Caco-2 (cell line): ENCODE data around the gene AP1AR. TPM values are rescaled to one million over a fixed set of nuclear protein-coding genes. Genes with fewer than 3 reads are reported as not detected.

Experiments used
- BruUV-seq: library from RNA; stranded (reverse); fragments of 400-500 nt; replicated peaks from 2 replicates; lab custom pipeline; 2021; lab: Mats Ljungman, UMichigan
- CTCF ChIA-PET: fragments of 300-600 bp; sonication (Branson Sonifier 250); formaldehyde crosslinking; loops from one replicate; lab custom pipeline; 2022; ENCODE audit warnings: antibody characterized with exemption; lab: Charles Lee
- POLR2A ChIA-PET: fragments of 300-600 bp; sonication (Branson Sonifier 250); formaldehyde crosslinking; loops from one replicate; lab custom pipeline; 2022; ENCODE audit warnings: antibody characterized with exemption; lab: Charles Lee
- DNase-seq, 2 experiments: peaks; one replicate each; pipeline versions ENCODE4 v3.0.0 to v3.0.0-alpha.2; 2020 to 2022
- H3K27me3 ChIP-seq: replicated peaks from 2 replicates; pipeline ENCODE4 v1.6.0; 2011; ENCODE audit warnings: low read length; ENCODE audit not compliant: control insufficient read depth, insufficient read depth
- H3K36me3 ChIP-seq: 2 replicates; pipeline ENCODE4 v1.5.1; 2011; ENCODE audit warnings: low read length; ENCODE audit not compliant: control insufficient read depth, insufficient read depth
- H3K4me1 ChIP-seq: fragments of 250-450 bp; sonication (Bioruptor Pico); 2 replicates; pipeline ENCODE4 v1.5.1; 2020; ENCODE audit warnings: mild to moderate bottlenecking
- H3K4me3 ChIP-seq: 2 replicates; pipeline ENCODE4 v1.5.1; 2011; ENCODE audit warnings: low read depth, mild to moderate bottlenecking, control low read depth, low read length
- H3K9me3 ChIP-seq: fragments of 250-450 bp; sonication (Bioruptor Pico); 2 replicates; pipeline ENCODE4 v1.5.1; 2020; ENCODE audit warnings: mild to moderate bottlenecking, moderate library complexity
- H3K27ac Mint-ChIP-seq: one replicate; pipeline ENCODE4 v1.8.0; 2022; ENCODE audit warnings: mixed read lengths; ENCODE audit not compliant: unreplicated experiment
- H3K27me3 Mint-ChIP-seq: one replicate; pipeline ENCODE4 v1.8.0; 2022; ENCODE audit warnings: mixed read lengths; ENCODE audit not compliant: insufficient read depth, unreplicated experiment
- H3K36me3 Mint-ChIP-seq: one replicate; pipeline ENCODE4 v1.8.0; 2022; ENCODE audit warnings: mild to moderate bottlenecking, mixed read lengths; ENCODE audit not compliant: insufficient read depth, unreplicated experiment
- H3K4me1 Mint-ChIP-seq: one replicate; pipeline ENCODE4 v1.8.0; 2022; ENCODE audit warnings: low read depth, mixed read lengths; ENCODE audit not compliant: unreplicated experiment
- H3K4me3 Mint-ChIP-seq: one replicate; pipeline ENCODE4 v1.8.0; 2022; ENCODE audit warnings: mild to moderate bottlenecking, moderate library complexity, mixed read lengths; ENCODE audit not compliant: unreplicated experiment
- H3K9me3 Mint-ChIP-seq: one replicate; pipeline ENCODE4 v1.8.0; 2022; ENCODE audit warnings: mixed read lengths; ENCODE audit not compliant: unreplicated experiment
- CTCF ChIP-seq, 2 experiments: fragments of 200-600 bp in 1 of 2; IDR thresholded peaks; 1 replicate in 1 of 2; 2 replicates in 1 of 2; pipeline versions ENCODE4 v1.5.1 to v1.8.0; 2011 to 2022; ENCODE audit warnings: antibody characterized with exemption in 1 of 2, control low read depth in 1 of 2, inconsistent platforms in 1 of 2, low read depth in 1 of 2, low read length in 1 of 2, mild to moderate bottlenecking in 1 of 2, moderate library complexity in 1 of 2; ENCODE audit not compliant: insufficient read depth in 1 of 2, severe bottlenecking in 1 of 2, unreplicated experiment in 1 of 2
- intact Hi-C: fragments of 100-400 bp; cut with micrococcal nuclease; formaldehyde crosslinking; loops from one replicate; pipeline ENCODE4 v1.10.0; 2022; ENCODE audit not compliant: unreplicated experiment
- total RNA-seq: library from RNA; stranded (reverse); gene quantifications from 2 replicates; pipeline ENCODE4 v1.2.3, GENCODE V29; 2022

The AP1AR gene
- total RNA-seq, 1 experiment from 2014 or later = 24.0 TPM

- Mint-ChIP-seq H3K9me3 (no peaks in the 10 kb centered on the region), H3K27ac (no peak overlapping the region), H3K4me3 (no peak overlapping the region), H3K4me1 (no peaks in the 10 kb centered on the region), H3K27me3 (no peaks in the 10 kb centered on the region), H3K36me3 (peaks cover 17% of the 10 kb centered on the region)
- no peak overlapping the region for H3K4me3 ChIP-seq
- CTCF ChIA-PET = interaction anchor here (1.0 kb wide), 1 partner anchor 157 kb away, joined by 4 read pairs; no protein-coding TSS in a partner anchor
- intact Hi-C loops = no loop called here
- H3K9me3 ChIP-seq = no peaks in the 10 kb centered on the region
- H3K27me3 ChIP-seq = no peaks in the 10 kb centered on the region
- POLR2A ChIA-PET = no interaction called here
- DNase-seq = no peak
- TF ChIP-seq CTCF (IDR thresholded peaks at IDR 0.05; ENCODE audit: insufficient read depth in 1 of 2, low read depth in 1 of 2, low read length in 1 of 2, severe bottlenecking in 1 of 2, unreplicated experiment in 1 of 2) = no peak
- BruUV-seq = no TSS peak
- no peaks in the 10 kb centered on the region for H3K4me1 ChIP-seq
- no peaks in the 10 kb centered on the region for H3K36me3 ChIP-seq
Measured at GRCh38 chr4:112257098-112257497, 25.5 kb downstream of the AP1AR start.

GRCh38 chr4:112266823-112267222 lies 35.2 kb downstream of the AP1AR start:
- POLR2A ChIA-PET = no interaction called here
- H3K4me3 Mint-ChIP-seq = no peak overlapping the region
- no peaks in the 10 kb centered on the region for H3K9me3 Mint-ChIP-seq
- CTCF ChIA-PET = no interaction called here
- no peaks in the 10 kb centered on the region for H3K27me3 ChIP-seq
- no peak overlapping the region for H3K4me3 ChIP-seq
- H3K27ac Mint-ChIP-seq = no peak overlapping the region
- no peaks in the 10 kb centered on the region for H3K27me3 Mint-ChIP-seq
- no TSS peak for BruUV-seq
- TF ChIP-seq CTCF (IDR thresholded peaks at IDR 0.05; ENCODE audit: insufficient read depth in 1 of 2, low read depth in 1 of 2, low read length in 1 of 2, severe bottlenecking in 1 of 2, unreplicated experiment in 1 of 2) = peak in 1 of 2 experiments; percentile 30
- H3K36me3 ChIP-seq = no peaks in the 10 kb centered on the region
- H3K9me3 ChIP-seq = no peaks in the 10 kb centered on the region
- DNase-seq = no peak
- intact Hi-C loops = loop anchor here (1.0 to 2.0 kb wide), 2 partner anchors 52 to 168 kb away; no protein-coding TSS in a partner anchor
- H3K4me1 ChIP-seq = no peaks in the 10 kb centered on the region
- H3K4me1 Mint-ChIP-seq = no peaks in the 10 kb centered on the region
- peaks cover 14% of the 10 kb centered on the region for H3K36me3 Mint-ChIP-seq

GRCh38 chr4:112270051-112270450 lies 38.5 kb downstream of the AP1AR start:
- no peaks in the 10 kb centered on the region for H3K27me3 Mint-ChIP-seq
- no peak for TF ChIP-seq CTCF (IDR thresholded peaks at IDR 0.05; ENCODE audit: insufficient read depth in 1 of 2, low read depth in 1 of 2, low read length in 1 of 2, severe bottlenecking in 1 of 2, unreplicated experiment in 1 of 2)
- peaks cover 10% of the 10 kb centered on the region for H3K36me3 Mint-ChIP-seq
- no peak overlapping the region for H3K27ac Mint-ChIP-seq
- intact Hi-C loops = no loop called here
- no TSS peak for BruUV-seq
- no peaks in the 10 kb centered on the region for H3K4me1 Mint-ChIP-seq
- Histone ChIP-seq H3K27me3 (no peaks in the 10 kb centered on the region), H3K4me1 (peaks cover 7% of the 10 kb centered on the region; the same call in 1 of the 2 replicates), H3K4me3 (no peak overlapping the region), H3K9me3 (no peaks in the 10 kb centered on the region), H3K36me3 (no peaks in the 10 kb centered on the region; the same call in 1 of the 2 replicates)
- ChIA-PET CTCF (no interaction called here), POLR2A (no interaction called here)
- no peak overlapping the region for H3K4me3 Mint-ChIP-seq
- H3K9me3 Mint-ChIP-seq = no peaks in the 10 kb centered on the region
- DNase-seq = no peak
